ENCODE data around the gene IL34. TPM values are rescaled to one million over a fixed set of nuclear protein-coding genes. Genes with fewer than 3 reads are reported as not detected.
A peak's percentile ranks its signal among the peaks of the same experiment; 100 is the strongest.

The IL34 gene
- total RNA-seq, 2 donors from 2014 or later = 2.9 to 16.6 TPM

DNA sequence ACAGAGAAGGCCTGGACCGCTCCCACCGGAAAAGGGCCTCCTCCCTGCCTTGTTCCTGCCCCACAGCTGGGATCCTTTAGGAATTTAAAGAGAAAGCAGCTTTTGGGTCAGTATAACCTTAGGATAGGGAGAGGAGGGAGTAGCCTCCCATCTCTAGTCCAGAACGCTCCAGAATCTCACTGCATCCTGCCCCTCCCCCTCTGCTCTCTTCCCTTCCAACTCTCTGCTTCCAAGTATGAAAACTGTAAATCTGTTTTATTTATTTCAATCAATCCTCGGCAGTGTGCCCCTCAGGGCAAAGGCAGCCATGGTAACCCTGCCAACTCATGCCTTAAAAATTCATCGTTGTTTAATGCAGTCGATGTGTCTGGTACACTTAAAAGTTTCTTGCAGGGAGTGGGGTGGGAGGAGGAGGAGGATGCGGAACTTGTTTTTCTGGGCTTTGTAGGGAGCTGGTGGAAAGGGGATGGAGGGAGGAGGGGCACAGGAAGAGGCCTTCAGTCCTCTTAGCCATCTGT is 60.6 kb downstream of the IL34 start:
- intact Hi-C loops (cut with DNase I) = no loop called here
- peaks cover 15% of the 10 kb centered on the region for H3K4me1 ChIP-seq (replicated peaks)
- H3K27me3 ChIP-seq (replicated peaks; ENCODE audit: insufficient read depth) = no peaks in the 10 kb centered on the region
- no peaks in the 10 kb centered on the region for H3K9me3 ChIP-seq
- no peak overlapping the region for H3K4me3 ChIP-seq
- H3K36me3 ChIP-seq = no peaks in the 10 kb centered on the region
- DNase-seq (ENCODE audit: low spot score) = peak; percentile 64
- 20% methylated on average over 7 of the region's 7 CpGs for WGBS
- TF ChIP-seq POLR2A (IDR thresholded peaks at IDR 0.05) = no peak
- TF ChIP-seq, protein P1, sequence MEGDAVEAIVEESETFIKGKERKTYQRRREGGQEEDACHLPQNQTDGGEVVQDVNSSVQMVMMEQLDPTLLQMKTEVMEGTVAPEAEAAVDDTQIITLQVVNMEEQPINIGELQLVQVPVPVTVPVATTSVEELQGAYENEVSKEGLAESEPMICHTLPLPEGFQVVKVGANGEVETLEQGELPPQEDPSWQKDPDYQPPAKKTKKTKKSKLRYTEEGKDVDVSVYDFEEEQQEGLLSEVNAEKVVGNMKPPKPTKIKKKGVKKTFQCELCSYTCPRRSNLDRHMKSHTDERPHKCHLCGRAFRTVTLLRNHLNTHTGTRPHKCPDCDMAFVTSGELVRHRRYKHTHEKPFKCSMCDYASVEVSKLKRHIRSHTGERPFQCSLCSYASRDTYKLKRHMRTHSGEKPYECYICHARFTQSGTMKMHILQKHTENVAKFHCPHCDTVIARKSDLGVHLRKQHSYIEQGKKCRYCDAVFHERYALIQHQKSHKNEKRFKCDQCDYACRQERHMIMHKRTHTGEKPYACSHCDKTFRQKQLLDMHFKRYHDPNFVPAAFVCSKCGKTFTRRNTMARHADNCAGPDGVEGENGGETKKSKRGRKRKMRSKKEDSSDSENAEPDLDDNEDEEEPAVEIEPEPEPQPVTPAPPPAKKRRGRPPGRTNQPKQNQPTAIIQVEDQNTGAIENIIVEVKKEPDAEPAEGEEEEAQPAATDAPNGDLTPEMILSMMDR (IDR thresholded peaks at IDR 0.05) = no peak
- TF ChIP-seq POLR2AphosphoS5 (IDR thresholded peaks at IDR 0.05) = peak; percentile 77
- H3K27ac ChIP-seq = peak overlapping the region; percentile 67 to 93

DNA sequence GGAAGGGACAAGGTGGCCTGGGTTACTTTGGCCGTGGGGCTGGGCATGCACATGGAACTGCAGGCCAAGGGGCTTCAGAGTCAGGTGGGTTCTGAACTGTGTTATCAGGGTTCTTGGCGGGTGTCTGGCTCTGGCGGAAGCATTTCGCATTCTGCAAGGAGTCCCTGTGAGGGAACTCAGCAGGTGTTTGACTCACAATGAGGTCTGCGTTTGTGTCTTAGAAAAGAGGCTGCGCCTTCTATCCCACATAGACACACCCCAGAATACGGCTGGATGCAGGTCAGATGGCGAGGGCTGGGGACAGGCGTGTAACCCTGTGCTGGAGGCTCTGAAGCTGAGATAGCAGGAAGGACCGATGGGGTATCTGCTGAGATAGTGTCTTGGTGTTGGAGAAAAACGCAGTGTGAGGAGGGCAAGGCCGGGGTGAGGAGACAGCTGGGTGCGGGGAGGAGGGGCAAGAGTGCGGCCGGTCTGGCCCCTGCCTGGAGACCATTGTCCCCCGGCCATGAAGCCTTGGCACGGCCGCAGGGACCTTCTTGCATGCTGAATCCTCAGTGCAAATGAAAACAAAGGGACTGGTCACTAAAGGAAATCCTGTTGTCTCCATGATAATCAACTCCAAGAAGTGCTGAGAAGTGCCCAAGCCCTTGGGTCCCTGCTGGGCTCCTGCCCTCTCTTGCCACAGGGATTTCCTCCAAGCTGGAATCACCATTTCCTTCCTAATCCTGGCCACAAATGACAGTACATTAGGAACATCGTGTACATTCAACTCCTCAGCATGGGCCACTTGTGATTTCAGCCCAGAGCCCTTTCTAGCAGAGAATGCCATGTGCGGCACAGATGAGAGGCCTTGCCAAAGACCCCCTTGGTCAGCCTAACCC is 62.2 kb downstream of the IL34 start:
- intact Hi-C loops (cut with DNase I) = no loop called here
- peak overlapping the region in 1 of 2 donors; percentile 93 for H3K27ac ChIP-seq
- 86% methylated on average over 20 of the region's 20 CpGs for WGBS

DNA sequence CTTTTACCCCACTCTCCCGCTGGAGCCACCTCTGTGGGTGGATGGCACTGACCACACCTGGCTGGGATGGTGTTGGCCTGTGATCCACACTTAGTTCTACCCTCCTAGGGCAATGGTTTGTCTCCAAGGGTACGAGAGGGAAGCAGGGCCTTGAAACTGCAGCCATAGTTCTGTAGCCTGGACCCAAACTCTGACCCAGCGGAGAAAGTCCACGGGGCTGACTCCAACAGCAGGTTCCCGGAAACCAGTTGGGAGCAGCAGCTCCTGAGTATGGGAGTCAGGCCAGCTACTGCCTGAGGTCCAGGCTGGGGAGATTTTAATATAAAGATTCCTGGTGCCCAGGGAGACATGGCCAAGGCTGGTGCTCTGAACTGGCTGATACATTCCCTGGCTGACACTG is 63.1 kb downstream of the IL34 start:
- 68% methylated on average over 5 of the region's 5 CpGs for WGBS
- Histone ChIP-seq H3K9me3 (no peaks in the 10 kb centered on the region), H3K36me3 (no peaks in the 10 kb centered on the region), H3K27me3 (replicated peaks; ENCODE audit: insufficient read depth) (no peaks in the 10 kb centered on the region), H3K4me3 (no peak overlapping the region), H3K4me1 (replicated peaks) (no peaks in the 10 kb centered on the region), H3K27ac (peak overlapping the region in 1 of 2 donors; percentile 14)
- TF ChIP-seq, protein P1 (IDR thresholded peaks at IDR 0.05) = no peak
- TF ChIP-seq POLR2A (IDR thresholded peaks at IDR 0.05) (no peak), POLR2AphosphoS5 (IDR thresholded peaks at IDR 0.05) (no peak)
- intact Hi-C loops (cut with DNase I) = no loop called here
- no peak for DNase-seq (ENCODE audit: low spot score)

More for the DNA sequence above, 62.2 kb downstream of the IL34 start:
- no peaks in the 10 kb centered on the region for H3K9me3 ChIP-seq
- no peak for DNase-seq (ENCODE audit: low spot score)
- H3K4me3 ChIP-seq = no peak overlapping the region
- H3K27me3 ChIP-seq (replicated peaks; ENCODE audit: insufficient read depth) = no peaks in the 10 kb centered on the region
- H3K4me1 ChIP-seq (replicated peaks) = peaks cover 5% of the 10 kb centered on the region
- TF ChIP-seq POLR2A (IDR thresholded peaks at IDR 0.05) (no peak), POLR2AphosphoS5 (IDR thresholded peaks at IDR 0.05) (no peak)
- TF ChIP-seq, protein P1 (IDR thresholded peaks at IDR 0.05) = no peak
- H3K36me3 ChIP-seq = no peaks in the 10 kb centered on the region

DNA sequence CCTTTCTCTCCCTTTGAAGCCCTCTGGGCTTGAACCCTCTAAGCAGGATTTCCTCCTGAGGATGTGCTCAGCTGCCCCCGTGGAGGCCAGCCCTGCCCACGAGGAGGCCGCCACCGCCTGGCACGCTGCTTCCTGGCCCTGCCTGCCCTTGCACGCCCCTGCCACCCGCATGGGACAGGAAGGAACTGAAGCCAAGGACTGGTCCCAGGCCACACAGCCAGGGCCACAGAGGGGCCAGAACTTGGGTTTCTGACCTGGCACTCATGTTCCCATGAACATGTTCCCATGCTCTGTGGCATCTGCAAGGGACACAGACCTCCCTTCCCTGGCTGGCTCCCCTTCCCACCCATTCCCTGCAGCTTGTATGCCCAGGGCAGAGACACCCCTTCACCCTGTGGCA is 63.6 kb downstream of the IL34 start:
- Histone ChIP-seq H3K9me3 (no peaks in the 10 kb centered on the region), H3K27ac (peak overlapping the region in 1 of 2 donors; percentile 14), H3K4me3 (no peak overlapping the region), H3K27me3 (replicated peaks; ENCODE audit: insufficient read depth) (no peaks in the 10 kb centered on the region), H3K4me1 (replicated peaks) (peaks cover 3% of the 10 kb centered on the region), H3K36me3 (no peaks in the 10 kb centered on the region)
- no peak for DNase-seq (ENCODE audit: low spot score)
- WGBS = 37% methylated on average over 7 of the region's 7 CpGs
- intact Hi-C loops (cut with DNase I) = no loop called here
- TF ChIP-seq, protein P1 (IDR thresholded peaks at IDR 0.05) = no peak
- no peak for TF ChIP-seq POLR2A (IDR thresholded peaks at IDR 0.05)
- TF ChIP-seq POLR2AphosphoS5 (IDR thresholded peaks at IDR 0.05) = no peak

Other genes with a start within 250 kb of the IL34 start
- 10 to 100 TPM in 1 of 2 donors, 1 to 10 TPM in 1; 8.7 to 54.5 TPM for gene ST3GAL2, start 207.5 kb upstream of the IL34 start, total RNA-seq
- 10 to 100 TPM; 23.0 to 33.1 TPM for gene FCSK, start 192.0 kb upstream of the IL34 start, total RNA-seq
- 10 to 100 TPM; 34.6 to 62.0 TPM for gene COG4, start 123.0 kb upstream of the IL34 start, total RNA-seq
- gene SF3B3, start 122.7 kb upstream of the IL34 start, total RNA-seq = 100 to 1,000 TPM in 1 of 2 donors, 10 to 100 TPM in 1; 98.4 to 138 TPM
- 10 to 100 TPM; 42.4 to 92.4 TPM for gene MTSS2, start 39.5 kb downstream of the IL34 start, total RNA-seq
- 10 to 100 TPM; 30.3 to 66.8 TPM for gene VAC14, start 154.6 kb downstream of the IL34 start, total RNA-seq

All from prostate gland (tissue), 2 donors.